Kidney (tissue), 14 donors: ENCODE measurements around the gene TRIM32. TPM values are rescaled to one million over a fixed set of nuclear protein-coding genes. Genes with fewer than 3 reads are reported as not detected.

Source experiments
- DNase-seq, 5 donors: peaks; one replicate each; pipeline ENCODE4 v3.0.0-alpha.2; 2013 to 2020
- FAIRE-seq: peaks from 2 replicates; lab custom pipeline; 2012; peaks lifted over from hg19 to GRCh38; lab: Jason Lieb, UNC
- H3K27ac ChIP-seq, 2 donors: one replicate each; pipeline ENCODE4 v1.7.0; 2013; ENCODE audit warnings: low read depth in 2 of 2, low read length in 2 of 2, inconsistent platforms in 1 of 2
- H3K27me3 ChIP-seq: one replicate; pipeline ENCODE4 v1.7.1; 2013; ENCODE audit warnings: low read length, inconsistent platforms; ENCODE audit not compliant: control insufficient read depth, insufficient read depth
- H3K36me3 ChIP-seq, 3 donors: one replicate each; pipeline versions ENCODE4 v1.7.0 to v1.7.1; 2013; ENCODE audit warnings: low read length in 3 of 3, control low read depth in 1 of 3, inconsistent platforms in 1 of 3; ENCODE audit not compliant: insufficient read depth in 3 of 3, control insufficient read depth in 2 of 3
- H3K4me1 ChIP-seq, 3 donors: one replicate each; pipeline versions ENCODE4 v1.7.0 to v1.7.1; 2013; ENCODE audit warnings: low read length in 3 of 3, inconsistent platforms in 1 of 3, low read depth in 1 of 3; ENCODE audit not compliant: control insufficient read depth in 2 of 3, insufficient read depth in 2 of 3
- H3K4me3 ChIP-seq, 3 donors: one replicate each; pipeline versions ENCODE4 v1.7.0 to v1.8.1; 2013; ENCODE audit warnings: low read length in 3 of 3, control low read depth in 1 of 3, inconsistent platforms in 1 of 3
- H3K9ac ChIP-seq, 3 donors: one replicate each; pipeline versions ENCODE4 v1.7.0 to v1.7.1; 2013; ENCODE audit warnings: low read length in 3 of 3, control low read depth in 1 of 3, inconsistent platforms in 1 of 3
- H3K9me3 ChIP-seq, 3 donors: one replicate each; pipeline versions ENCODE4 v1.7.0 to v1.7.1; 2013; ENCODE audit warnings: low read length in 3 of 3, control low read depth in 1 of 3, inconsistent platforms in 1 of 3; ENCODE audit not compliant: control insufficient read depth in 2 of 3, insufficient read depth in 1 of 3
- intact Hi-C: fragments of 100-400 bp; cut with DNase I; formaldehyde crosslinking; loops from one replicate; pipeline ENCODE4 v1.11.1; 2022
- polyA plus RNA-seq: library from polyadenylated mRNA; stranded (reverse); fragments of 350-450 nt; fragmentation: Illumina TruSeq; extraction: RNeasy Lipid Tissue Mini Kit (QIAGEN cat#74804); gene quantifications from one replicate; pipeline ENCODE4 v1.2.3, GENCODE V29; 2014; ENCODE audit warnings: low read depth, low replicate concordance; ENCODE audit not compliant: insufficient read depth
- total RNA-seq: library from RNA; stranded (reverse); fragmentation: NEBNext Ultra II Directional; extraction: Animal tissue kit (Norgen Biotek cat#: 25700); gene quantifications from one replicate; pipeline ENCODE4 v1.2.1, GENCODE V29; 2021
- TF ChIP-seq, protein P1 (sequence below): IDR thresholded peaks from 3 replicates; pipeline ENCODE4 v1.5.1; 2012; ENCODE audit warnings: mild to moderate bottlenecking, moderate library complexity, borderline replicate concordance; ENCODE audit not compliant: insufficient read depth; ENCODE audit errors: extremely low read depth
- donor health status: control.
- donor health status: control.
- donor health status: control.
- donor health status: control.
- donor health status: control.
- donor health status: DM: yes; HTN: yes; CAD: no.
- donor health status: Normal renal cell carcinoma (clear cell type).

The TRIM32 gene
- total and polyA plus RNA-seq, 2 donors from 2014 or later = 5.2 to 22.6 TPM

DNA sequence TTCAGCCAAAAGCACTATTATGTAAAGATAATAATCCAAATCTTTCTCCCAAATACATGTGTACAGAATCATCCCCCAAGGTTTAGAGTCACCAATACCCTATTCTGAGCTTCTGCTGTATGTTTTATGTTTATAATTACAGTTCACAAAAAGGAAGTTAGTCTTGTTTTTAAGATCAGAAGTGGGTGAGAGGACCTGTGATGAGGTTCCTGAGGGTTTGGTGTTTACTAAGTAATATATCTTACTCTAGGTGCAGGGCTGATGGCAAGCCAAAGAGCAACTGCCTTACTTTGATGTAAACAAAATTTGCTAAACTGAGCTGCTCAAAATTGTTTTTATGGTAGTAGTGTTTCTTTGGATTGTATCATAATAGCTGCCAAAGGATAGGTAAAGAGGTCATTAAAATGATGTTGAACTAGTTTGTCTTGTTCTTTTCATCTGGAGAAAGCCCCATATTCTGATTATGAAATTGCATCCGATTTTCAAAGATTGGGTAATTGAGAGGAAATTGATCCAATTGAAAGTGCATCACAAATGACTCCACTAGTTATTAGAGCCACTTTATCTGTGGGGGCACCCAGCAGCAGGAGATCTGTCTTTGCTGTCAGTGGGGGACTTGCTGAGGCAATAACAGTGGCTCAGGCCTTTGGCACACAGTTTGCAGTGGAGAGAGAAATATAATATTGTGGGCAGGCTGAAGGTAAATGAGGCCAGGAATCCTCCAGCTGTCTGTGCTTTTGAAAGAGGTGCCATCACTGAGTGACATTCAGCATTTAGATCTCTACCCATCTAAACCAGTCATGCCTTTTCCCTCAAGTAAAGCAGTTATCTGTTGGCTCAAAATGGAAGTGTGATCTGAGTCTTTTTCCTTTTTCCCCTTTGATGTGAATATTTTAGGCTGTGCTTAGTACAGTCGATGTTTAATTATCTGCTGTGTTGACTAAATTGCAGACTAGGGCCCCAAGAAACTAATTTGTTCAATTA, 14.1 kb downstream of the TRIM32 start:
- H3K27ac ChIP-seq = no peak overlapping the region
- no peak overlapping the region for H3K9ac ChIP-seq
- DNase-seq (no peak), FAIRE-seq (no peak)
- H3K27me3 ChIP-seq = no peaks in the 10 kb centered on the region
- H3K4me3 ChIP-seq = no peak overlapping the region
- H3K36me3 ChIP-seq = peaks cover 7 to 25% (median 24%) of the 10 kb centered on the region in 3 donors
- no peaks in the 10 kb centered on the region for H3K4me1 ChIP-seq
- TF ChIP-seq, protein P1, sequence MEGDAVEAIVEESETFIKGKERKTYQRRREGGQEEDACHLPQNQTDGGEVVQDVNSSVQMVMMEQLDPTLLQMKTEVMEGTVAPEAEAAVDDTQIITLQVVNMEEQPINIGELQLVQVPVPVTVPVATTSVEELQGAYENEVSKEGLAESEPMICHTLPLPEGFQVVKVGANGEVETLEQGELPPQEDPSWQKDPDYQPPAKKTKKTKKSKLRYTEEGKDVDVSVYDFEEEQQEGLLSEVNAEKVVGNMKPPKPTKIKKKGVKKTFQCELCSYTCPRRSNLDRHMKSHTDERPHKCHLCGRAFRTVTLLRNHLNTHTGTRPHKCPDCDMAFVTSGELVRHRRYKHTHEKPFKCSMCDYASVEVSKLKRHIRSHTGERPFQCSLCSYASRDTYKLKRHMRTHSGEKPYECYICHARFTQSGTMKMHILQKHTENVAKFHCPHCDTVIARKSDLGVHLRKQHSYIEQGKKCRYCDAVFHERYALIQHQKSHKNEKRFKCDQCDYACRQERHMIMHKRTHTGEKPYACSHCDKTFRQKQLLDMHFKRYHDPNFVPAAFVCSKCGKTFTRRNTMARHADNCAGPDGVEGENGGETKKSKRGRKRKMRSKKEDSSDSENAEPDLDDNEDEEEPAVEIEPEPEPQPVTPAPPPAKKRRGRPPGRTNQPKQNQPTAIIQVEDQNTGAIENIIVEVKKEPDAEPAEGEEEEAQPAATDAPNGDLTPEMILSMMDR = no peak
- H3K9me3 ChIP-seq = no peaks in the 10 kb centered on the region
- intact Hi-C loops = no loop called here

DNA sequence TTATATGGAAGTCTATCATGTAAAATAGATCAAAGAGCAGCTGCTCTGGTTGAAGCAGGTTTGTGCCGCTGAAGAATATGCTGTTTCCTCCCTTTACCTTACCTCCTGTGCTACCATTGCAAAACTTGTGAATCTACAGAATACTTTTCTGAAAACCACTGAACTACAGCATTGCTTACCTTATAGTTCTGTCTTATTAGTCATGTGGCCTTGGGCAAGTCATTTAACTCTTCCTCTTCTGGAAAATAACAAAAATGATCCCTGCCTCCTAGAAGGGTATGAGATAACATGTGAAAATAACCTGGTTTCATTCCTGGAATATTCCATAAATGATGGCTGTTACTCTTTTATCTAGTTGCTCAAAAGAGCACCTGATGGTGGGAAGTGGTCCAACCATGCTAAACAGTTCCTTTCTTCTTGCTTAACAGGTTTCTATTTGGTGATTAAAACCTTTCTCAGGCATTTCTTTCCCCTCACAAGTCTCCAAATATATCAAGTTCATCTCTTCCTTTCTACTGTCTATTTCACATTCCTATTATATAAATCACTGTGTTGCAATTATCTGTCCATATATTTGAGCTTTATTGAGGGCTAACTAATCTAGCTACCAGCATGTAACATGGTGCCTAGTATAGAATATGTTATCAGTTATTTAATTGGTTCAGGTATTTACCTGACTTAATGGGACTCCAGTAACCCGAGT, 15.0 kb downstream of the TRIM32 start:
- Histone ChIP-seq H3K27me3 (no peaks in the 10 kb centered on the region), H3K9me3 (no peaks in the 10 kb centered on the region), H3K4me1 (no peaks in the 10 kb centered on the region), H3K9ac (no peak overlapping the region), H3K4me3 (no peak overlapping the region), H3K27ac (no peak overlapping the region), H3K36me3 (peaks cover 7 to 25% (median 24%) of the 10 kb centered on the region in 3 donors)
- FAIRE-seq (no peak), DNase-seq (no peak)
- TF ChIP-seq, protein P1 = no peak
- intact Hi-C loops = no loop called here

DNA sequence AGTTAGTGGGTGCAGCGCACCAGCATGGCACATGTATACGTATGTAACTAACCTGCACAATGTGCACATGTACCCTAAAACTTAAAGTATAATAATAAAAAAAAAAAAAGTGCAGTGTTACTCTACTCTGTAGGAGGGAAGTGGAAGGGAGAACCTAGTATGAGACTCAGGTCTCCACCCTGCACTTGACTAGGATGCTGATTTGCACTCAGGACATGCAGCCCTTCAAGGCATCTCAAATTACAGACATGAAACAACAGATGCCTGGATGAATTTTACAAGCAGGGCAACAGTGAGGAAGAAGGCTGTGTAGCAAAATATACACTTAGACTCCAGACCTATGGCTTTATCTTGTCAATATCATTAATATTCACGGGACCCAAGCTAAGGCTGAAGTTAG, 16.5 kb downstream of the TRIM32 start:
- H3K27ac ChIP-seq = no peak overlapping the region
- no peak overlapping the region for H3K4me3 ChIP-seq
- peaks cover 5 to 18% (median 14%) of the 10 kb centered on the region in 3 donors for H3K36me3 ChIP-seq
- TF ChIP-seq, protein P1 = no peak
- FAIRE-seq (no peak), DNase-seq (no peak)
- intact Hi-C loops = no loop called here
- H3K4me1 ChIP-seq = no peaks in the 10 kb centered on the region
- no peaks in the 10 kb centered on the region for H3K27me3 ChIP-seq
- no peak overlapping the region for H3K9ac ChIP-seq
- no peaks in the 10 kb centered on the region for H3K9me3 ChIP-seq
